HL-60 (cell line): Measurements from ENCODE around the gene SEC24D.

Source experiments
- DNase-seq, 2 experiments: peaks; one replicate each; pipeline ENCODE4 v3.0.0-alpha.2; 2010 to 2020; ENCODE audit warnings: low read depth in 1 of 2, low spot score in 1 of 2
- H3K27ac ChIP-seq: fragments of 250-450 bp; sonication (Bioruptor Pico); replicated peaks from 2 replicates; pipeline ENCODE4 v1.5.1; 2020; ENCODE audit warnings: mild to moderate bottlenecking, moderate library complexity
- H3K27me3 ChIP-seq: fragments of 250-450 bp; sonication (Bioruptor Pico); 2 replicates; pipeline ENCODE4 v1.5.1; 2021; ENCODE audit warnings: mild to moderate bottlenecking, moderate library complexity; ENCODE audit not compliant: insufficient read depth, poor library complexity, severe bottlenecking
- H3K4me3 ChIP-seq: replicated peaks from 2 replicates; pipeline ENCODE4 v1.5.1; 2011; ENCODE audit warnings: mild to moderate bottlenecking, control low read depth, low read length; ENCODE audit not compliant: insufficient read depth
- GABPA ChIP-seq: IDR thresholded peaks from 2 replicates; pipeline ENCODE4 v1.6.1; 2012; ENCODE audit warnings: low read depth
- POLR2AphosphoS5 ChIP-seq: IDR thresholded peaks from 2 replicates; pipeline ENCODE4 v1.6.1; 2012; ENCODE audit warnings: low read depth
- SPI1 ChIP-seq: IDR thresholded peaks from 2 replicates; pipeline ENCODE4 v1.6.1; 2012; ENCODE audit warnings: low read depth, mild to moderate bottlenecking, borderline replicate concordance
- TF ChIP-seq, protein P1 (sequence below): IDR thresholded peaks from one replicate; pipeline ENCODE4 v1.5.1; 2011; ENCODE audit warnings: low read length, control low read depth, inconsistent platforms; ENCODE audit not compliant: insufficient read depth
- TF ChIP-seq, protein P2 (sequence below): IDR thresholded peaks from 2 replicates; pipeline ENCODE4 v1.6.1; 2012; ENCODE audit warnings: low read depth; ENCODE audit not compliant: insufficient replicate concordance

Gene SEC24D

DNA sequence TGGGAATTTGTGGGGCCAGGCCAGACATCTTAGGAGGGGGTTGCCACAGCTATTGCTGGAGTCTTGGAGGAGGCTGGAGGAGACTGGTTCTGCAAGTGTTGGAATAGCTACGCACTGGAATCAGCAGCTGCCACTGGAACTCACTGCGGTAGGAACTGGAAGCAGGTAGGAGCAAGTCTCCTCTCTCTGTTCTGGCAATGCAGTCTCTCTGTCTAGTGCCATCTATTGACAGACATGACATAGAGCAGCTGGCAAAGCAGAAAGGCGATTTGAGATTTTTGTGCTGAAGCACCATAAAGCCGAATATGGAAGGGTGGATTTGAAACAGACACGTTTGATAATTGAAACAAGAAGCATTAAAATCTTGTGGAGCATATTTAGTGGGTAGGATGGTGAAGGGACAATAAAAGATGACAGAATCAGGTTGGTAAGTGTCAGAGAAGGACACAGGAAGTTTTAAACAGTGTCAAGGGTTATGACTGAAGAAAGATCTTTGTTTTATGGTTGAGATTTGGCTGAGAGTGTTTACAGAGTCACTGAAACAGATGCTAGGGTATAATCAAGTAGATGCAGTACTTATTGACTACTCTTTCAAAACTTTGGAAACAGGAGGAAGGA is 29.3 kb upstream of the SEC24D start:
- Histone ChIP-seq H3K4me3 (no peak overlapping the region), H3K27me3 (no peaks in the 10 kb centered on the region), H3K27ac (no peak overlapping the region)
- TF ChIP-seq, protein P1, sequence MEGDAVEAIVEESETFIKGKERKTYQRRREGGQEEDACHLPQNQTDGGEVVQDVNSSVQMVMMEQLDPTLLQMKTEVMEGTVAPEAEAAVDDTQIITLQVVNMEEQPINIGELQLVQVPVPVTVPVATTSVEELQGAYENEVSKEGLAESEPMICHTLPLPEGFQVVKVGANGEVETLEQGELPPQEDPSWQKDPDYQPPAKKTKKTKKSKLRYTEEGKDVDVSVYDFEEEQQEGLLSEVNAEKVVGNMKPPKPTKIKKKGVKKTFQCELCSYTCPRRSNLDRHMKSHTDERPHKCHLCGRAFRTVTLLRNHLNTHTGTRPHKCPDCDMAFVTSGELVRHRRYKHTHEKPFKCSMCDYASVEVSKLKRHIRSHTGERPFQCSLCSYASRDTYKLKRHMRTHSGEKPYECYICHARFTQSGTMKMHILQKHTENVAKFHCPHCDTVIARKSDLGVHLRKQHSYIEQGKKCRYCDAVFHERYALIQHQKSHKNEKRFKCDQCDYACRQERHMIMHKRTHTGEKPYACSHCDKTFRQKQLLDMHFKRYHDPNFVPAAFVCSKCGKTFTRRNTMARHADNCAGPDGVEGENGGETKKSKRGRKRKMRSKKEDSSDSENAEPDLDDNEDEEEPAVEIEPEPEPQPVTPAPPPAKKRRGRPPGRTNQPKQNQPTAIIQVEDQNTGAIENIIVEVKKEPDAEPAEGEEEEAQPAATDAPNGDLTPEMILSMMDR, result peak; percentile 88
- no peak for TF ChIP-seq GABPA
- TF ChIP-seq, protein P2, sequence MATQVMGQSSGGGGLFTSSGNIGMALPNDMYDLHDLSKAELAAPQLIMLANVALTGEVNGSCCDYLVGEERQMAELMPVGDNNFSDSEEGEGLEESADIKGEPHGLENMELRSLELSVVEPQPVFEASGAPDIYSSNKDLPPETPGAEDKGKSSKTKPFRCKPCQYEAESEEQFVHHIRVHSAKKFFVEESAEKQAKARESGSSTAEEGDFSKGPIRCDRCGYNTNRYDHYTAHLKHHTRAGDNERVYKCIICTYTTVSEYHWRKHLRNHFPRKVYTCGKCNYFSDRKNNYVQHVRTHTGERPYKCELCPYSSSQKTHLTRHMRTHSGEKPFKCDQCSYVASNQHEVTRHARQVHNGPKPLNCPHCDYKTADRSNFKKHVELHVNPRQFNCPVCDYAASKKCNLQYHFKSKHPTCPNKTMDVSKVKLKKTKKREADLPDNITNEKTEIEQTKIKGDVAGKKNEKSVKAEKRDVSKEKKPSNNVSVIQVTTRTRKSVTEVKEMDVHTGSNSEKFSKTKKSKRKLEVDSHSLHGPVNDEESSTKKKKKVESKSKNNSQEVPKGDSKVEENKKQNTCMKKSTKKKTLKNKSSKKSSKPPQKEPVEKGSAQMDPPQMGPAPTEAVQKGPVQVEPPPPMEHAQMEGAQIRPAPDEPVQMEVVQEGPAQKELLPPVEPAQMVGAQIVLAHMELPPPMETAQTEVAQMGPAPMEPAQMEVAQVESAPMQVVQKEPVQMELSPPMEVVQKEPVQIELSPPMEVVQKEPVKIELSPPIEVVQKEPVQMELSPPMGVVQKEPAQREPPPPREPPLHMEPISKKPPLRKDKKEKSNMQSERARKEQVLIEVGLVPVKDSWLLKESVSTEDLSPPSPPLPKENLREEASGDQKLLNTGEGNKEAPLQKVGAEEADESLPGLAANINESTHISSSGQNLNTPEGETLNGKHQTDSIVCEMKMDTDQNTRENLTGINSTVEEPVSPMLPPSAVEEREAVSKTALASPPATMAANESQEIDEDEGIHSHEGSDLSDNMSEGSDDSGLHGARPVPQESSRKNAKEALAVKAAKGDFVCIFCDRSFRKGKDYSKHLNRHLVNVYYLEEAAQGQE, result no peak
- DNase-seq, result peak in 1 of 2 experiments; percentile 53

DNA sequence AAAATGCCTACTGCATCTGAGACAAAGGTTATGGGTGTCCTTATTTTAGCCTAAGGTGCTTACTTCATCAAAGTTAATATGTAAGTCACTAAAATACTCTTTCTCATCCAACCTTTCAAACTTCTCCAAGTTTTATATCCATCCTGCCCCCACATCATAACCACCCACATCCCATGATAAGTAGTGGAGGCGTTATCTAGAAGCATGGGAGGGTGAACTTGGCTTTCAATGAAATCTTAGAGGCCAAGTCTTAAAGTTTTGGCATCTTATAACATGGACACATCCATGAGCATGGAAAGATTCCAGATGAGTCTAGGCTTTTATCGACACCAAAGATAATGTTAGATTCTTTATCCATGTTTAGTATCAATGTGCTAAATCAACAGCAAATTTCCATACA is 22.9 kb upstream of the SEC24D start:
- DNase-seq, result no peak
- no peak overlapping the region for H3K4me3 ChIP-seq
- TF ChIP-seq, protein P1, result no peak
- no peak for TF ChIP-seq SPI1
- TF ChIP-seq, protein P2, result no peak
- TF ChIP-seq POLR2AphosphoS5, result no peak
- no peak for TF ChIP-seq GABPA
- no peak overlapping the region for H3K27ac ChIP-seq
- H3K27me3 ChIP-seq, result no peaks in the 10 kb centered on the region

DNA sequence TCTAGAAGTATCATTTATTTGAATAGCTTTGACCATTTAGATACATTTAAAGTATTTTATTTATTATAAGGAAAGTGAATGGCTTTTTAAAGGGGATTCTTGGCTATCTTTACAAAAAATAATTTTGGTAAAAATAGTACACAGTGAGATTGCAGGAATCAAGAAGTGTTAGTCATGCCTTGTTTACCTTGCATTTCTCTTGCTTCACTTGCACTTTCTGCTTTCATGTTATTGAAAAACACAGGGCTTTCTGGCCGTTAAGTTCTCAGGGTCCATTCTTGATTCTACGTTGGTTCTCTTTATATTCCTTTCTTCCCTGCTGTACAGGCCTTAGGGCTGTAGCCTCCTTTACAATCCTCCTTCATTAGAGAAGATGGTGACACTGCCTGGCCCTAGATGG is 21.8 kb upstream of the SEC24D start:
- no peak for DNase-seq
- H3K27me3 ChIP-seq, result no peaks in the 10 kb centered on the region
- TF ChIP-seq GABPA, result no peak
- TF ChIP-seq, protein P2, result no peak
- no peak for TF ChIP-seq SPI1
- TF ChIP-seq POLR2AphosphoS5, result no peak
- TF ChIP-seq, protein P1, result no peak
- H3K27ac ChIP-seq, result no peak overlapping the region
- no peak overlapping the region for H3K4me3 ChIP-seq
